Upper lobe of right lung (tissue), 1 donor: ENCODE measurements around the gene TOR2A. TPM values are rescaled to one million over a fixed set of nuclear protein-coding genes. Genes with fewer than 3 reads are reported as not detected.

Source experiments
- ATAC-seq: fragments of 200-7000 bp; cut with Tn5 transposase; one replicate; pipeline ENCODE4 v1.9.1; 2020; ENCODE audit warnings: mild to moderate bottlenecking, moderate library complexity
- DNase-seq: peaks from one replicate; pipeline ENCODE4 v3.0.0-alpha.2; 2020
- H3K27ac ChIP-seq: fragments of 200-600 bp; one replicate; pipeline ENCODE4 v1.8.0; 2022
- H3K27me3 ChIP-seq: fragments of 200-600 bp; one replicate; pipeline ENCODE4 v1.8.0; 2022; ENCODE audit warnings: mild to moderate bottlenecking
- H3K36me3 ChIP-seq: fragments of 200-600 bp; one replicate; pipeline ENCODE4 v1.8.0; 2022
- H3K4me1 ChIP-seq: fragments of 200-600 bp; one replicate; pipeline ENCODE4 v1.8.0; 2022
- H3K4me3 ChIP-seq: fragments of 200-600 bp; one replicate; pipeline ENCODE4 v1.8.0; 2022; ENCODE audit warnings: mild to moderate bottlenecking
- H3K9me3 ChIP-seq: fragments of 200-600 bp; one replicate; pipeline ENCODE4 v1.8.0; 2022
- intact Hi-C: fragments of 100-400 bp; cut with DNase I; formaldehyde crosslinking; loops from one replicate; pipeline ENCODE4 v1.11.0; 2022
- total RNA-seq: library from RNA; stranded (reverse); fragmentation: NEBNext Ultra II Directional; extraction: Animal tissue kit (Norgen Biotek cat#: 25700); gene quantifications from one replicate; pipeline ENCODE4 v1.2.1, GENCODE V29; 2021
- TF ChIP-seq, protein P1 (sequence below): fragments of 200-600 bp; IDR thresholded peaks from one replicate; pipeline ENCODE4 v1.8.0; 2022; ENCODE audit warnings: antibody characterized with exemption
- donor health status: DM: no; HTN: yes; CAD: no; lungs with severe emphysema.

The TOR2A gene
- total RNA-seq, 1 donor from 2014 or later: 17.3 TPM

DNA sequence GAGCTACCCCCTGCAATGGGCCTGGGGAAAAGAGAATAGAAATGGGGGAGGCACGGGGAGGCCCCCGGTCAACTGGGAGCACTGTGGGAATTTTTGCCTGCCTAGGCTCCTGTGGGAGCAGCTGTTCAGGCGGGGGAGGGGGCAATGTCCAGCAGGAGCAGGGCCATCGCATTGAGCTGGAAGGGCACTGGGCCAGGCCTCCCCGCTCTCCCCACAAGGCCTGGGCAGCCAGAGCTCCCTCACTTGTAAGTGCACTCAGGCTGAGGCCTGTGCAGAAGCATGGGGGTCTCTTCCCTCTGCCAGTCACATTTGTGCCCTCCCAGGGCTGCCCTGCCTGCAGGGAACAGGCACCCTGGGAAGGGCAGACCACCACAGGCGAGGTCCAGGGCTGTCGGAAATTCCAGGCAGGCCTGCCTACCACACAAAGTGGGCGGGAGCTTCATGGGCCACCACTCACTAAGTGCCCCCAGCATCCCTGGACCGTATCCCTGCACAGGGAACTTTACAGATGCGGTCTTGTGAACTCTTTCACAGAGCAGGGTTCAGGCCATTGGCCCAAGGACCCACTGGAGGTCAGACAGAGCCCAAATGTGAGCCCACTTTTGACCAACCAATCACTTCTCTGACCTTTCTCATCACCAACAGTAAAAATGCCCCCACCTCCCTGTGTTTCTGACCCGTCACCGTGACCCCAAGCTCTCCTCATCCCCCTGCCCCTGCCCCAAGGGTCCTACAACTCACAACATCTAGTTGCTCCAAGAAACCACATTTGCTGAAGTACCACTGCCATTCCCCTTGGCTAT lies 29.3 kb downstream of the TOR2A start:
- H3K4me3 ChIP-seq: no peak overlapping the region
- no peaks in the 10 kb centered on the region for H3K36me3 ChIP-seq
- no peaks in the 10 kb centered on the region for H3K4me1 ChIP-seq
- ATAC-seq (no peak), DNase-seq (no peak)
- no peaks in the 10 kb centered on the region for H3K9me3 ChIP-seq
- H3K27ac ChIP-seq: no peak overlapping the region
- intact Hi-C loops: no loop called here
- no peaks in the 10 kb centered on the region for H3K27me3 ChIP-seq
- TF ChIP-seq, protein P1, sequence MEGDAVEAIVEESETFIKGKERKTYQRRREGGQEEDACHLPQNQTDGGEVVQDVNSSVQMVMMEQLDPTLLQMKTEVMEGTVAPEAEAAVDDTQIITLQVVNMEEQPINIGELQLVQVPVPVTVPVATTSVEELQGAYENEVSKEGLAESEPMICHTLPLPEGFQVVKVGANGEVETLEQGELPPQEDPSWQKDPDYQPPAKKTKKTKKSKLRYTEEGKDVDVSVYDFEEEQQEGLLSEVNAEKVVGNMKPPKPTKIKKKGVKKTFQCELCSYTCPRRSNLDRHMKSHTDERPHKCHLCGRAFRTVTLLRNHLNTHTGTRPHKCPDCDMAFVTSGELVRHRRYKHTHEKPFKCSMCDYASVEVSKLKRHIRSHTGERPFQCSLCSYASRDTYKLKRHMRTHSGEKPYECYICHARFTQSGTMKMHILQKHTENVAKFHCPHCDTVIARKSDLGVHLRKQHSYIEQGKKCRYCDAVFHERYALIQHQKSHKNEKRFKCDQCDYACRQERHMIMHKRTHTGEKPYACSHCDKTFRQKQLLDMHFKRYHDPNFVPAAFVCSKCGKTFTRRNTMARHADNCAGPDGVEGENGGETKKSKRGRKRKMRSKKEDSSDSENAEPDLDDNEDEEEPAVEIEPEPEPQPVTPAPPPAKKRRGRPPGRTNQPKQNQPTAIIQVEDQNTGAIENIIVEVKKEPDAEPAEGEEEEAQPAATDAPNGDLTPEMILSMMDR: no peak

DNA sequence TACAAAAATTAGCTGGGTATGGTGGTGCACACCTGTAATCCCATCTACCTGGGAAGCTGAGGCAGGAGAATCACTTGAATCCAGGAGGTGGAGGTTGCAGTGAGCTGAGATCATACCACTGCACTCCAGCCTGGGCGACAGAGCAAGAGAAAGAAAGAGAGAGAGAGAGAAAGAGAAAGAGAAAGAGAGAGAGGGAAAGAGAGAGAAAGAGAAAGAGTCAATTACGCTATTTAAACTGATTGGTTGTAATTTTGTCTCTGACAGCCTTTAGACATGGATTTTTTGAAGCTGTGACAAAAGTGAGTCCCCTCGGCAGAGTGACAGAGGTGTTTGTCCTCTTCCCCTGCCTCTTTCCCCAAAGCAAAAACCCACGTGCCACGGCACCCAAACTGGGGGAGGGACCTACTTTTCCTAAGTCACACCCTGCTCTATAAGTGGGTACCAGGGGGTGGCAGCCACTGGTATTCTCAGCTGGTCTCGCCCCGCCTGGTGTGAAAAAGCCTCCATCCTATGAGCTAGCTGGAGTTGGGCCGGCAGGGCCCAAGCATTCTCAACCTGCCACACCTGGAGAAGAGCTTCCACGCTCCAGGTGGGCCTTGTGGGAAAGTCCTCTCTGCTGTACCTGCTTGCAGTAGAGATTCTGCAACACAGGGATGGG lies 31.7 kb downstream of the TOR2A start:
- peaks cover 4% of the 10 kb centered on the region for H3K4me1 ChIP-seq
- H3K27me3 ChIP-seq: no peaks in the 10 kb centered on the region
- H3K4me3 ChIP-seq: no peak overlapping the region
- intact Hi-C loops: no loop called here
- no peak for ATAC-seq
- H3K36me3 ChIP-seq: no peaks in the 10 kb centered on the region
- H3K9me3 ChIP-seq: no peaks in the 10 kb centered on the region
- no peak for DNase-seq
- TF ChIP-seq, protein P1: no peak
- H3K27ac ChIP-seq: no peak overlapping the region

DNA sequence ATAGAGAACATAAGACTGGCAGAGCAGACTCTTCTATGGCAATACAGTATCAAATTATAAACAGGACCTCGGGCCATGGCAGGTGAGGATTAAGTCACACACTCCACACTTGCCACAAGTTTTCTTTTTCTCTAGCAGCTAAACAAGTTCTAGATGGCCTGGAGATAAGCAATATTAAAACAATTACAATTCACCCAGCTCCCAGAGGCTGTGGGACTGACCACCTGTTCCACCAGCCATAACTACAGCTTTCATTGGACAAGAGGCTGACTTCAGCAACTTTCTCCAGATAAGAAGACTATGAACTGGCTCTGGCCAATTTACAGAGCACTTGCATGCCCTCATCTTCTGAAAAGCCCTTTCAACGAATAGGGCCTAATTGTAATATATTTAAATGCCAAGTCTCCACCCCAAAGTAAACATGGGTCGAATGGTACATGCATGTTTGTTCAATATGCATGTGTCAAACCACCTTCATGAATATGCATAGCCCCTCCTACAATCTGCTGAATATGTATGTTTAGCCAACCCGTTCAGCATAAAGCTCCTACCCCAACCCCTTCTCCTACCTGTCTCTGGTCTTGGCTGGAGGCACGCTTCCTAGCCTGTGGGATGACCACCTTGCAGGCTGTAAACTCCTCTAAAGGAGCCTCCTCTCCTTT lies 34.4 kb downstream of the TOR2A start:
- H3K36me3 ChIP-seq: no peaks in the 10 kb centered on the region
- H3K4me1 ChIP-seq: peaks cover 4% of the 10 kb centered on the region
- H3K9me3 ChIP-seq: no peaks in the 10 kb centered on the region
- no peak overlapping the region for H3K4me3 ChIP-seq
- intact Hi-C loops: no loop called here
- DNase-seq: no peak
- no peaks in the 10 kb centered on the region for H3K27me3 ChIP-seq
- H3K27ac ChIP-seq: no peak overlapping the region
- TF ChIP-seq, protein P1: no peak
- no peak for ATAC-seq

GRCh38 chr9:127700140-127700539 lies 35.0 kb downstream of the TOR2A start:
- Histone ChIP-seq H3K4me1 (peaks cover 4% of the 10 kb centered on the region), H3K27me3 (no peaks in the 10 kb centered on the region), H3K27ac (peak overlapping the region; percentile 86), H3K36me3 (no peaks in the 10 kb centered on the region), H3K9me3 (no peaks in the 10 kb centered on the region), H3K4me3 (no peak overlapping the region)
- intact Hi-C loops: no loop called here
- TF ChIP-seq, protein P1: no peak
- no peak for ATAC-seq
- DNase-seq: no peak

DNA sequence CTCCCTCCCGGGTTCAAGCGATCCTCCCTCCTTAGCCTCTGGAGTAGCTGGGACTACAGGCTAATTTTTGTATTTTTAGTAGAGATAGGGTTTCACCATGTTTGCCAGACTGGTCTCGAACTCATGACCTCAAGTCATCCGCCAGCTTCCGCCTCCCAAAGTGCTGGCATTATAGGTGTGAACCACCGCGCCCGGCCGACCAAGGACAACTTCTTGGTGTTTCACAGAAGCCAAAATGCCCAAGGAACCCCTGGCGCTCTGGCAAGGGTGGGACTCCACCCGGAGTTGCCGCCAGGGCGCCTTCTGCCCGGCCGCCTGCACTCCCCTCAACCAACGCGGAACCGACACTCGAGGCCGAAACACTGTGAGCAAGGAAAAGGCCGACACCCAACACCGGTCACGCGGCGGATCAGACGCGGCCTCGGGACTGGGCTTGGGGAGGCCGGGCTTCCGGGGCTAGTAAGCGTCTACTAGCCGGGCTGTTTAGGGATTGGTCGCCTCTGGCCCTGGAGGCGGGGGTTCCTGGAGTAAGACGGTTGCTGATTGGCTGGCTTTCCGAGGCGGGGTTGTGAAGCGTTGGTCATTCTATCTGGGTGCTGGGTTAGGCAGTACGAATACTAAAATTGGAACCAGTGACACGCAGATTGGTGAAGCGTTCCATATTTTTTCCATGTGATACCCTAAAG lies 36.0 kb downstream of the TOR2A start:
- peaks cover 4% of the 10 kb centered on the region for H3K4me1 ChIP-seq
- H3K9me3 ChIP-seq: no peaks in the 10 kb centered on the region
- TF ChIP-seq, protein P1: no peak
- DNase-seq (peak; percentile 98), ATAC-seq (peak; percentile 99)
- H3K4me3 ChIP-seq: peak overlapping the region; percentile 43
- peak overlapping the region; percentile 86 for H3K27ac ChIP-seq
- H3K27me3 ChIP-seq: no peaks in the 10 kb centered on the region
- H3K36me3 ChIP-seq: no peaks in the 10 kb centered on the region
- intact Hi-C loops: no loop called here
